HuH-7.5 (cell line): ENCODE measurements around the gene ZBTB20.
A peak's percentile ranks its signal among the peaks of the same experiment; 100 is the strongest.
"Not testable (repeated sequence)": the region's sequence is repeated elsewhere in the genome, so short reads cannot be mapped to it uniquely, and the experiment has no call there.

Source experiments
- DNase-seq: peaks from one replicate; pipeline ENCODE4 v3.0.0; 2011; ENCODE audit warnings: low spot score

The ZBTB20 gene

DNA sequence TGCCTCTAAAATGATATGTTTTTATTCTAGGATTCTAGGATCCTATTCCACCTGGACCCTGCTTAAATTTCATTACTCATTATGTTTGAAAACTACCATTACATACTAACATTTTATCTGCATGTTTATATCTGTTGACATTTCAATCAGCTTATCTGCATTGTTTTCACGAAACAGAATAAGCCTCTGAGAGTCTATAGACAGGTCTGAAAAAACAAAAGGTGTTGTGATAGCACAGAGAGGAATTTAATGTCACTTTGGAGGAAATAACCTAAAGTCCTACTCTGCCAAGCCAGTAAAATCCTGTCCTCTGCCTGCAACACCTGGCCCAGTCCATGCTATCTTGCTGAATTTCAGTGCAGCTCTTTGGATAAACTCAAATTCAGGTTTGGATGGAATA is 315.2 kb downstream of the ZBTB20 start:
- no peak for DNase-seq

GRCh38 chr3:114830652-114831051 is 316.4 kb downstream of the ZBTB20 start:
- DNase-seq = no peak

DNA sequence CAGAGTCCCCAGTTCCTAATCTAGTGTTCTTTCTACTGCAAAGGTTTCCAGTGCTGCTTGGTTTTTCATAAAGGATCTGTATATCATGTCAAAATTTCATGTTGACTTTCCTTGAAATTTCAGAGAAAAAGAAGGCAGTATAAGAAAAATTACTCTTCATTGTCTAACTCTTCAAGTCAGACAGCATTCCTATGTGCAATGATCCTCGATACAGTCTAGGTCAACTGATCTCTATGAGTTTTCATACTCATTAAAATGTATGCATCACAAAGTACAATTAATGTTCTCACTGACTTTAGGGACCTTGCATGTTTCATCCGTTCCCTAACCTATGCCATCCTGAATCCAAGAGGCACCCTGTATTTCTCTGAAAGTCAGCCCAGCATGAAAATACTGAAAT is 317.3 kb downstream of the ZBTB20 start:
- DNase-seq = no peak

DNA sequence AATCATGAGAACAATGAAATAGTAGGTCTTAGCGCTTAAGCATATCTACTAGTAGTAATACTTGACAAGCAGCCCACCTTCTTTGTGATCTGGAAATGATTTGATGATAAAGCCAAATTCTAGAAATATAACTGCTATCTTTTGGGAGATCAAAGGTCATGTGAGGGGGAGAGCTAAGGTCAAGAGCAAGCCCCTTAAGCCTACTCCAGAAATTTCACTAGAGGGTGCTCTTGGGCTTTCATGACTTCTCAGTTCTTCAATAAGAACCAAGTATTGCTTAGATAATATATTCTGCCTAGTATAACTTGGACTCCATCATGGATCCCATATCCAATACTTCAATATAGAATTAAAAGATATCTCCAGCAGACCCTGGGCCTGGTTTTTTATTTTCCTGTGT is 319.6 kb downstream of the ZBTB20 start:
- DNase-seq = no peak

DNA sequence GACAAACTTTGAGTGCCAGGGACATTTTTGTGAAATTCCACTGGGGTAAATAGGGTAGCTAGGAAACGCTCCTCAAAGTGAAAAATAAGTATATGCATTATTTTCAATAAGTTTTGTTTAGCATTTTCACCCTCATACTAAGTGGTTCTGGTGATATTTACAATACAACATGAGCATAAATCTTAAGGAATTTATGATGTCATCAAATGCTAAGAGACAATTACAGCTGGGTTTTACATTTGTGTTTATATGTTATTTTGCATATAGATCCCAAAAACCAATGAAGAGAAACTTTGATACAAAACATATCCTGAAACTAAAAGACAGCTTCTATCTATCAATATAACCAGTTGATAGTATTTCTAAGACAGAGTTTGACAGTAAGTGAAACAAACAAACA is 323.1 kb downstream of the ZBTB20 start:
- DNase-seq = no peak

- DNase-seq = no peak
These were observed 324.0 kb downstream of the ZBTB20 start for GRCh38 chr3:114823061-114823460.

- no peak for DNase-seq
These were observed 331.0 kb downstream of the ZBTB20 start for GRCh38 chr3:114816052-114816451.

DNA sequence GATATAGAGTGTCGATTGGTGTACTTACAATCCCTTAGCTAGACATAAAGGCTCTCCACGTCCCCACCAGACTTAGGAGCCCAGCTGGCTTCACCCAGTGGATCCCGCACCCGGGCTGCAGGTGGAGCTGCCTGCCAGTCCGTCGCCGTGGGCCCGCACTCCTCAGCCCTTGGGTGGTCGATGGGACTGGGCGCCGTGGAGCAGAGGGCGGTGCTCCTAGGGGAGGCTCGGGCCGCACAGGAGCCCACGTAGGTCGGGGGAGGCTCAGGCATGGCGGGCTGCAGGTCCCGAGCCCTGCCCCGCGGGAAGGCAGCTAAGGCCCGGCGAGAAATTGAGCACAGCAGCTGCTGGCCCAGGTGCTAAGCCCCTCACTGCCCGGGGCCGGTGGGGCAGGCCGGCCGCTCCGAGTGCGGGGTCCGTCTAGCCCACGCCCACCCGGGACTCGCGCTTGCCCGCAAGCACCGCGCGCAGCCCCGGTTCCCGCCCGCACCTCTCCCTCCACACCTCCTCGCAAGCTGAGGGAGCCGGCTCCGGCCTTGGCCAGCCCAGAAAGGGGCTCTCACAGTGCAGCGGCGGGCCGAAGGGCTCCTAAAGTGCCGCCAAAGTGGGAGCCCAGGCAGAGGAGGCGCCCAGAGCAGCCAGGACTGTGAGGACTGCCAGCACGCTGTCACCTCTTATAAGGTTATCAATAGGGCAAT is 334.4 kb downstream of the ZBTB20 start:
- not testable (repeated sequence) for DNase-seq

GRCh38 chr3:114809668-114810413 is 337.2 kb downstream of the ZBTB20 start:
- peak; percentile 16 for DNase-seq

DNA sequence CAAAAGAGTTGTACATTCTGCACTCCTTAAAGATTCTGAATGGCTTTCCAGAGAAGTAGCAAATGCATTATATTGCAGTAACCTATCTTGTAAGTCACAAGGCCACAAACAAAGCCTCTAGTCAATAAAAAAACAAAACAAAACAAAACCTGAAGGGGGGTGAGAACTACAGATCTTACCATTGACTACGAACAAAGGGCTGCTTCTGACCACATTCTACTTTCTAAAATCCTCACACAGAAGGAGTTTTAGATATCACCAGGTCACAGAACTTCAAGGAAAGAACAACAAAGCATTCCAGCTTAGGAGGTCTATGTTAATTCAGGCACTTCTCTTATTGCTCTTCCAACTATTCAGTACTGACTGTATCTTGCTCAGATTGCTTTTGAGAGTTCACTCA is 343.0 kb downstream of the ZBTB20 start:
- no peak for DNase-seq

GRCh38 chr3:114803042-114803695 is 343.9 kb downstream of the ZBTB20 start:
- DNase-seq = no peak

GRCh38 chr3:114800272-114801031 is 346.6 kb downstream of the ZBTB20 start:
- no peak for DNase-seq

DNA sequence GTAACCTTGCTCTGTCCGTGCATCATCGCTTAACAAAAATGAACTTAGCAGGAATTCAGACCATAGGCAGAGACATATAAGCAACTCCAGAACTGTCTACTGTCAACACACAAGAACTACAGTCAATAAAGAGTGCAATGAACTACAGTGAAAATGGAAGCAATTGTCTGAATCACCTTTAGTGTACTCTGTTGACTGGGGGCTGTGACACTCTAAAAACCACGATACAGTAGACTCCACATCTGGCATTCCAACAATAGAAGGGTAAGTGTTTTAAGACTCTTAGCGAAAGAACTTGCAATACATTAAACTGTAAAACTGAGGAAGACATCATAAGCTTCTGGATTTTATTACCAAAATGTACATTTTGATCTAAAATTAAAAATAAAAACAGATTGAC is 347.3 kb downstream of the ZBTB20 start:
- no peak for DNase-seq

GRCh38 chr3:114796796-114797195 is 350.3 kb downstream of the ZBTB20 start:
- DNase-seq = no peak

GRCh38 chr3:114794894-114795630 is 352.0 kb downstream of the ZBTB20 start:
- no peak for DNase-seq

GRCh38 chr3:114792159-114792918 is 354.7 kb downstream of the ZBTB20 start:
- no peak for DNase-seq

DNA sequence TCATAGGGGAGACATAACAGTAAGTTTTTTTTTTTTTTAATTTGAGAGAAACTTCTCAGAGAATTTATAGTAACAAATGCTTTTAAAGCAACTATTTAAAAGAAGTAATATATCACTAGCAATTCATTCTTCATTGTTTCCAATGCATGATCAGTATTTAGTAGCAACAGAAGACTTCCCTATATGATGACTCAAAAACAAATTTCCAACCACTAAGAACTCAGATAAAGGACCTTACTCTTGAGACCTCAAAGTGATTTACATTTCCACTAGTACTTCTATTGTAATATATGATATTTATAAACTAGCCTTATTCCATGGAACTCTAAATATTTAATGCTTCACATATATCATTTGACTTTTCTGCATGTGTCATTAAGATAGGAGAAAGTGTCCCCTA is 356.3 kb downstream of the ZBTB20 start:
- DNase-seq = no peak

- no peak for DNase-seq
These were observed 357.3 kb downstream of the ZBTB20 start for GRCh38 chr3:114789803-114790202.

GRCh38 chr3:114775395-114775794 is 371.7 kb downstream of the ZBTB20 start:
- no peak for DNase-seq

GRCh38 chr3:114770874-114771273 is 376.2 kb downstream of the ZBTB20 start:
- no peak for DNase-seq

DNA sequence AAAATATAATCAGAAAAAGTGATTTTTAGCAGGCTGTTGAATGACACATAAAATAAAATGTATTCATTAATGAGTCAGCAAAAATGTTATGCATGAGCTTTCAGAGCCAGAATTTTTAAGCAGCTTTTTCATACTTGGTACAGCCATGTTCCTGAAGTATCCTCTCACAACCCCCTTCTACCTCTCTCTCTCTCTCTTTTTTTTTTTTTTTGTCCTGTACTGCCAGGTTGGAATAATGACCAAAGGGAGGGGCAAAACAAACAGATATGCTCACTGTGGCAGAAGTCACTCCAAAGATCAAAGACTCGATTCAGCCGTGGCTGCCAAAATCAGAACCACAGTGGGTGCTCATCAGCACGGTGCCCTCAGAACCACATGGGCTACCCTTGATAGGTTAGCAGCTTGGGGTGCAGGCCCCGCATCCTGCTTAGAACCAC is 383.0 kb downstream of the ZBTB20 start:
- no peak for DNase-seq
